Astrocyte (in vitro differentiated cells and primary cell): ENCODE measurements around the gene PCARE. TPM values are rescaled to one million over a fixed set of nuclear protein-coding genes. Genes with fewer than 3 reads are reported as not detected.

Experiments used
- DNase-seq: peaks from one replicate; pipeline ENCODE4 v3.0.0-alpha.2; 2010; ENCODE audit warnings: low read depth
- FAIRE-seq: peaks from 2 replicates; lab custom pipeline; 2011; peaks lifted over from hg19 to GRCh38; lab: Jason Lieb, UNC
- H2AFZ ChIP-seq: 2 replicates; pipeline ENCODE4 v1.6.0; 2012; ENCODE audit warnings: low read depth, low read length, inconsistent platforms
- H3K27ac ChIP-seq: 2 replicates; pipeline ENCODE4 v1.5.1; 2011; ENCODE audit warnings: low read depth, low read length, inconsistent platforms
- H3K27me3 ChIP-seq: 2 replicates; pipeline ENCODE4 v1.6.0; 2011; ENCODE audit warnings: low read length, inconsistent platforms; ENCODE audit not compliant: insufficient read depth
- H3K36me3 ChIP-seq: 2 replicates; pipeline ENCODE4 v1.5.1; 2011; ENCODE audit warnings: low read length, inconsistent platforms; ENCODE audit not compliant: insufficient read depth
- H3K4me1 ChIP-seq: 2 replicates; pipeline ENCODE4 v1.5.1; 2011; ENCODE audit warnings: low read length, inconsistent platforms; ENCODE audit not compliant: insufficient read depth
- H3K4me2 ChIP-seq: 2 replicates; pipeline ENCODE4 v1.6.0; 2012; ENCODE audit warnings: low read length, inconsistent platforms
- H3K4me3 ChIP-seq: 2 replicates; pipeline ENCODE4 v1.5.1; 2011; ENCODE audit warnings: low read depth, mild to moderate bottlenecking, low read length, inconsistent platforms; ENCODE audit not compliant: insufficient read depth
- H3K79me2 ChIP-seq: 2 replicates; pipeline ENCODE4 v1.6.0; 2012; ENCODE audit warnings: mild to moderate bottlenecking, low read length, inconsistent platforms; ENCODE audit not compliant: insufficient read depth
- H3K9ac ChIP-seq: 2 replicates; pipeline ENCODE4 v1.6.0; 2012; ENCODE audit warnings: mild to moderate bottlenecking, low read length, inconsistent platforms
- H3K9me3 ChIP-seq: 2 replicates; pipeline ENCODE4 v1.5.1; 2012; ENCODE audit warnings: low read depth, mild to moderate bottlenecking, low read length, inconsistent platforms; ENCODE audit not compliant: insufficient read depth
- H4K20me1 ChIP-seq: 2 replicates; pipeline ENCODE4 v1.6.0; 2012; ENCODE audit warnings: low read length, inconsistent platforms; ENCODE audit not compliant: insufficient read depth
- H3K27ac Mint-ChIP-seq: one replicate; pipeline ENCODE4 v1.8.0; 2021; ENCODE audit warnings: mild to moderate bottlenecking, mixed read lengths; ENCODE audit not compliant: unreplicated experiment
- H3K27me3 Mint-ChIP-seq: one replicate; pipeline ENCODE4 v1.8.0; 2021; ENCODE audit warnings: low read depth, mixed read lengths; ENCODE audit not compliant: unreplicated experiment
- H3K36me3 Mint-ChIP-seq: one replicate; pipeline ENCODE4 v1.8.0; 2021; ENCODE audit warnings: low read depth, mixed read lengths; ENCODE audit not compliant: unreplicated experiment
- H3K4me1 Mint-ChIP-seq: one replicate; pipeline ENCODE4 v1.8.0; 2021; ENCODE audit warnings: low read depth, mixed read lengths; ENCODE audit not compliant: unreplicated experiment
- H3K4me3 Mint-ChIP-seq: one replicate; pipeline ENCODE4 v1.8.0; 2021; ENCODE audit warnings: mild to moderate bottlenecking, moderate library complexity, mixed read lengths; ENCODE audit not compliant: unreplicated experiment
- H3K9me3 Mint-ChIP-seq: one replicate; pipeline ENCODE4 v1.8.0; 2021; ENCODE audit warnings: mild to moderate bottlenecking, mixed read lengths; ENCODE audit not compliant: unreplicated experiment
- CTCF ChIP-seq: IDR thresholded peaks from 2 replicates; pipeline ENCODE4 v1.5.1; 2011; ENCODE audit warnings: low read depth, mild to moderate bottlenecking, inconsistent platforms, low read length, moderate library complexity; ENCODE audit not compliant: insufficient read depth
- EZH2 ChIP-seq: IDR thresholded peaks from 2 replicates; pipeline ENCODE4 v1.6.1; 2012; ENCODE audit warnings: mild to moderate bottlenecking, low read length, inconsistent platforms; ENCODE audit not compliant: insufficient read depth
- total RNA-seq: library from RNA; stranded (reverse); gene quantifications from 2 replicates; pipeline ENCODE4 v1.2.1, GENCODE V29; 2021

Gene PCARE
- total RNA-seq, 1 donor from 2014 or later, result not detected

GRCh38 chr2:29035016-29035745 lies 39.1 kb downstream of the PCARE start:
- H3K4me3 Mint-ChIP-seq, result no peak overlapping the region
- H2AFZ ChIP-seq, result no peak overlapping the region

GRCh38 chr2:29033656-29034055 lies 40.7 kb downstream of the PCARE start:
- no peaks in the 10 kb centered on the region for H3K79me2 ChIP-seq
- DNase-seq (peak; percentile 11), FAIRE-seq (no peak)
- TF ChIP-seq EZH2, result no peak
- no peak for TF ChIP-seq CTCF
- Mint-ChIP-seq H3K27me3 (peaks cover 18% of the 10 kb centered on the region), H3K4me1 (peaks cover 13% of the 10 kb centered on the region), H3K36me3 (peaks cover 3% of the 10 kb centered on the region), H3K9me3 (peaks cover 7% of the 10 kb centered on the region), H3K4me3 (no peak overlapping the region), H3K27ac (no peak overlapping the region)
- no peaks in the 10 kb centered on the region for H3K27me3 ChIP-seq
- no peak overlapping the region for H3K4me3 ChIP-seq
- no peak overlapping the region for H3K27ac ChIP-seq
- H4K20me1 ChIP-seq, result no peaks in the 10 kb centered on the region
- H3K4me1 ChIP-seq, result peaks cover 15% of the 10 kb centered on the region
- no peak overlapping the region for H3K9ac ChIP-seq
- peak overlapping the region; percentile 42 for H2AFZ ChIP-seq
- no peaks in the 10 kb centered on the region for H3K9me3 ChIP-seq
- H3K36me3 ChIP-seq, result no peaks in the 10 kb centered on the region
- peak overlapping the region; percentile 54 for H3K4me2 ChIP-seq

More at GRCh38 chr2:29035016-29035745, 39.1 kb downstream of the PCARE start:
- H3K27ac Mint-ChIP-seq, result no peak overlapping the region
- H3K4me1 ChIP-seq, result peaks cover 15% of the 10 kb centered on the region
- peaks cover 13% of the 10 kb centered on the region for H3K4me1 Mint-ChIP-seq
- H3K27me3 Mint-ChIP-seq, result peaks cover 19% of the 10 kb centered on the region
- no peaks in the 10 kb centered on the region for H3K36me3 ChIP-seq
- no peaks in the 10 kb centered on the region for H3K79me2 ChIP-seq
- H4K20me1 ChIP-seq, result no peaks in the 10 kb centered on the region
- no peak overlapping the region for H3K4me3 ChIP-seq
- DNase-seq (no peak), FAIRE-seq (no peak)
- no peak overlapping the region for H3K27ac ChIP-seq
- H3K9me3 Mint-ChIP-seq, result peaks cover 7% of the 10 kb centered on the region
- H3K9ac ChIP-seq, result no peak overlapping the region
- no peak for TF ChIP-seq CTCF
- no peak for TF ChIP-seq EZH2
- H3K9me3 ChIP-seq, result no peaks in the 10 kb centered on the region
- no peak overlapping the region for H3K4me2 ChIP-seq
- peaks cover 3% of the 10 kb centered on the region for H3K36me3 Mint-ChIP-seq
- no peaks in the 10 kb centered on the region for H3K27me3 ChIP-seq

- H3K9ac ChIP-seq, result no peak overlapping the region
- Mint-ChIP-seq H3K4me3 (no peak overlapping the region), H3K27me3 (peaks cover 17% of the 10 kb centered on the region), H3K4me1 (peaks cover 13% of the 10 kb centered on the region), H3K36me3 (peaks cover 3% of the 10 kb centered on the region), H3K9me3 (peaks cover 7% of the 10 kb centered on the region), H3K27ac (no peak overlapping the region)
- H3K79me2 ChIP-seq, result no peaks in the 10 kb centered on the region
- no peak for TF ChIP-seq CTCF
- no peak for TF ChIP-seq EZH2
- H3K27me3 ChIP-seq, result no peaks in the 10 kb centered on the region
- DNase-seq, result peak; percentile 70
- H3K9me3 ChIP-seq, result no peaks in the 10 kb centered on the region
- peaks cover 15% of the 10 kb centered on the region for H3K4me1 ChIP-seq
- no peak overlapping the region for H3K27ac ChIP-seq
- no peak overlapping the region for H3K4me3 ChIP-seq
- H4K20me1 ChIP-seq, result no peaks in the 10 kb centered on the region
- peak overlapping the region; percentile 54 for H3K4me2 ChIP-seq
- peak overlapping the region; percentile 42 for H2AFZ ChIP-seq
- no peak for FAIRE-seq
- no peaks in the 10 kb centered on the region for H3K36me3 ChIP-seq
These were observed 41.2 kb downstream of the PCARE start for GRCh38 chr2:29033172-29033571.
